ENCODE measurements around the gene MGAT5. TPM values are rescaled to one million over a fixed set of nuclear protein-coding genes. Genes with fewer than 3 reads are reported as not detected.

The MGAT5 gene
- total RNA-seq, 2 experiments from 2014 or later: 60.8 to 68.0 TPM

DNA sequence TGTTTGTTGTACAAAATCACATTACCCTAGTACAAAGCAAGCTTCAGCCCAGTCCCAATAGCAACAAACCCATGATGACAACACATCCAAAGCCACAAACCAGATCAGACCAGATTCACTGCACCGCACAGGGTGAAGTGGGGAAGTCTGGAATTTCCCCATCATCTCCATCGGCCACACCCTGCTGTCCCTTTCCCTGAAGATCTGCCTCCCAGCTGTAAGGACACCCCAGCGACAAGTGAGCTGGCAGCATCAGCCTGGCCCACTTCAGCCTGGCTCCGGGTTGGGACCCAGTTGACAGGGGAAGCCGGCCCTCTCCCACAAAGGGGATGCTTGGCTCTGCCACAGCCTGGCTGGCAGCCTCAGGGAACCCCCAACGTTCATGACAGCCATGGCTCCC is 207.6 kb downstream of the MGAT5 start:
- no peaks in the 10 kb centered on the region for H3K36me3 ChIP-seq (ENCODE audit: insufficient read depth, low read length)
- TF ChIP-seq CTCF (conservative IDR thresholded peaks at IDR 0.05; ENCODE audit: low read length) (no peak), EZH2phosphoT487 (IDR thresholded peaks at IDR 0.05; ENCODE audit: borderline replicate concordance, low read depth, low read length) (no peak)
- BruUV-seq (replicated peaks): no TSS peak
- H3K9me2 ChIP-seq (ENCODE audit: insufficient read depth, low read length): no peaks in the 10 kb centered on the region
- no peaks in the 10 kb centered on the region for H3K79me2 ChIP-seq (ENCODE audit: insufficient read depth, low read depth, low read length)
- H3K4me3 ChIP-seq (ENCODE audit: low read depth, low read length, poor library complexity, severe bottlenecking): no peak overlapping the region
- no peaks in the 10 kb centered on the region for H3K9me3 ChIP-seq (ENCODE audit: low read length)
- no peak overlapping the region for H2AFZ ChIP-seq (ENCODE audit: low read length)
- intact Hi-C loops (cut with micrococcal nuclease; ENCODE audit: unreplicated experiment): loop anchor here (10.0 kb wide), 1 partner anchor 313 kb away; no protein-coding TSS in a partner anchor
- ChIA-PET CTCF (ENCODE audit: unreplicated experiment) (interaction anchor here (1.7 kb wide), 1 partner anchor 50 kb away, joined by 5 read pairs; no protein-coding TSS in a partner anchor), POLR2A (interaction anchor here (1.3 kb wide), 1 partner anchor 456 kb away, joined by 3 read pairs; no protein-coding TSS in a partner anchor)
- no peak for DNase-seq (ENCODE audit: low spot score)
- H3K4me2 ChIP-seq (ENCODE audit: low read length): no peak overlapping the region
- no peak overlapping the region for H3K27ac ChIP-seq (ENCODE audit: low read depth, low read length, poor library complexity, severe bottlenecking)
- H4K20me1 ChIP-seq (ENCODE audit: insufficient read depth, low read length): no peaks in the 10 kb centered on the region
- H3K4me1 ChIP-seq (ENCODE audit: insufficient read depth, low read length, poor library complexity, severe bottlenecking): no peaks in the 10 kb centered on the region

DNA sequence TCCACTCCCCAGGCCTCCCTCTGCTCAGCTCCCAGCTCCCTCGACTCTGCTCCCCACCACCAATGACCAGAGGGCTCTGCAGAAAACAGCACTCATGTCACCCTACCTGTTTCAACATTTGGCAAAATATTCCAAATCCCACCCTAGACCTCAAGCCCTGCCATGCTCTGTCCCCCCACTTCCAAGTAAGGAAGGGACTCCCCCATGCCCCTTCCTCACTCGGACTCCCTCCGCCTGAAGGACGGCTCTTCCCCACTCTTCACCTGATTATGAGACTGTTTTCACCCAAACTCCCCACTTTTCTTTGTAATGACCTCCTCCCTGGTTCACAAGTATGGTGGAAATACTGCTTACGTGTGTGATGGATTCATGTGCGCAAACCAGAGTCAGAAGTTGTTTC is 208.4 kb downstream of the MGAT5 start:
- Histone ChIP-seq H3K4me1 (ENCODE audit: insufficient read depth, low read length, poor library complexity, severe bottlenecking) (no peaks in the 10 kb centered on the region), H2AFZ (ENCODE audit: low read length) (no peak overlapping the region), H3K4me2 (ENCODE audit: low read length) (no peak overlapping the region), H3K9me3 (ENCODE audit: low read length) (no peaks in the 10 kb centered on the region), H3K36me3 (ENCODE audit: insufficient read depth, low read length) (no peaks in the 10 kb centered on the region), H3K4me3 (ENCODE audit: low read depth, low read length, poor library complexity, severe bottlenecking) (no peak overlapping the region), H3K27ac (ENCODE audit: low read depth, low read length, poor library complexity, severe bottlenecking) (no peak overlapping the region), H3K79me2 (ENCODE audit: insufficient read depth, low read depth, low read length) (no peaks in the 10 kb centered on the region), H4K20me1 (ENCODE audit: insufficient read depth, low read length) (no peaks in the 10 kb centered on the region), H3K9me2 (ENCODE audit: insufficient read depth, low read length) (no peaks in the 10 kb centered on the region)
- no peak for DNase-seq (ENCODE audit: low spot score)
- POLR2A ChIA-PET: no interaction called here
- CTCF ChIA-PET (ENCODE audit: unreplicated experiment): no interaction called here
- intact Hi-C loops (cut with micrococcal nuclease; ENCODE audit: unreplicated experiment): loop anchor here (10.0 kb wide), 1 partner anchor 313 kb away; no protein-coding TSS in a partner anchor
- BruUV-seq (replicated peaks): no TSS peak
- TF ChIP-seq CTCF (conservative IDR thresholded peaks at IDR 0.05; ENCODE audit: low read length) (no peak), EZH2phosphoT487 (IDR thresholded peaks at IDR 0.05; ENCODE audit: borderline replicate concordance, low read depth, low read length) (no peak)

GRCh38 chr2:134462791-134463698 is 209.2 kb downstream of the MGAT5 start:
- Histone ChIP-seq H3K4me1 (ENCODE audit: insufficient read depth, low read length, poor library complexity, severe bottlenecking) (no peaks in the 10 kb centered on the region), H3K79me2 (ENCODE audit: insufficient read depth, low read depth, low read length) (no peaks in the 10 kb centered on the region), H3K27ac (ENCODE audit: low read depth, low read length, poor library complexity, severe bottlenecking) (no peak overlapping the region), H3K9me3 (ENCODE audit: low read length) (no peaks in the 10 kb centered on the region), H4K20me1 (ENCODE audit: insufficient read depth, low read length) (no peaks in the 10 kb centered on the region), H3K4me3 (ENCODE audit: low read depth, low read length, poor library complexity, severe bottlenecking) (no peak overlapping the region), H3K9me2 (ENCODE audit: insufficient read depth, low read length) (no peaks in the 10 kb centered on the region), H2AFZ (ENCODE audit: low read length) (no peak overlapping the region), H3K36me3 (ENCODE audit: insufficient read depth, low read length) (no peaks in the 10 kb centered on the region), H3K4me2 (ENCODE audit: low read length) (no peak overlapping the region)
- intact Hi-C loops (cut with micrococcal nuclease; ENCODE audit: unreplicated experiment): loop anchor here (10.0 kb wide), 1 partner anchor 312 kb away; no protein-coding TSS in a partner anchor
- DNase-seq (ENCODE audit: low spot score): no peak
- ChIA-PET CTCF (ENCODE audit: unreplicated experiment) (no interaction called here), POLR2A (no interaction called here)
- no TSS peak for BruUV-seq (replicated peaks)
- no peak for TF ChIP-seq CTCF (conservative IDR thresholded peaks at IDR 0.05; ENCODE audit: low read length)
- no peak for TF ChIP-seq EZH2phosphoT487 (IDR thresholded peaks at IDR 0.05; ENCODE audit: borderline replicate concordance, low read depth, low read length)
